Bronchial epithelial cell (primary cell): Measurements from ENCODE around the gene ANKRD13D. TPM values are rescaled to one million over a fixed set of nuclear protein-coding genes. Genes with fewer than 3 reads are reported as not detected.

Experiments
- DNase-seq: peaks from one replicate; pipeline ENCODE4 v3.0.0-alpha.2; 2010; ENCODE audit warnings: low read depth
- FAIRE-seq: peaks from 2 replicates; lab custom pipeline; 2011; peaks lifted over from hg19 to GRCh38; lab: Jason Lieb, UNC
- H3K27me3 ChIP-seq: 2 replicates; pipeline ENCODE4 v1.5.1; 2011; ENCODE audit warnings: low read length; ENCODE audit not compliant: control insufficient read depth, insufficient read depth
- H3K36me3 ChIP-seq: 2 replicates; pipeline ENCODE4 v1.5.1; 2011; ENCODE audit warnings: low read length; ENCODE audit not compliant: control insufficient read depth, insufficient read depth
- H3K4me3 ChIP-seq: 2 replicates; pipeline ENCODE4 v1.5.1; 2011; ENCODE audit warnings: mild to moderate bottlenecking, low read depth, low read length, control low read depth
- CTCF ChIP-seq: IDR thresholded peaks from 2 replicates; pipeline ENCODE4 v1.5.1; 2011; ENCODE audit warnings: mild to moderate bottlenecking, moderate library complexity, low read length, control low read depth, inconsistent platforms; ENCODE audit not compliant: insufficient read depth, severe bottlenecking
- total RNA-seq: library from RNA; depleted of rRNA; stranded (reverse); fragments of >200 nt; gene quantifications from 2 replicates; pipeline ENCODE4 v1.2.1, GENCODE V29; 2014

The ANKRD13D gene
- total RNA-seq, 1 donor from 2014 or later: 22.4 TPM

GRCh38 chr11:67287355-67288197 is 1.5 kb upstream of the ANKRD13D start:
- no peaks in the 10 kb centered on the region for H3K27me3 ChIP-seq
- H3K36me3 ChIP-seq: peaks cover 38% of the 10 kb centered on the region
- no peak overlapping the region for H3K4me3 ChIP-seq
- no peak for TF ChIP-seq CTCF
- DNase-seq: no peak
- FAIRE-seq: peak; percentile 92

GRCh38 chr11:67288198-67288451 is 978 bp upstream of the ANKRD13D start:
- peak overlapping the region; percentile 80 for H3K4me3 ChIP-seq
- TF ChIP-seq CTCF: no peak
- DNase-seq: no peak
- H3K36me3 ChIP-seq: peaks cover 34% of the 10 kb centered on the region
- no peak for FAIRE-seq
- H3K27me3 ChIP-seq: no peaks in the 10 kb centered on the region

- no peak for FAIRE-seq
- TF ChIP-seq CTCF: no peak
- Histone ChIP-seq H3K4me3 (peak overlapping the region; percentile 80), H3K27me3 (no peaks in the 10 kb centered on the region), H3K36me3 (peaks cover 29% of the 10 kb centered on the region)
- peak; percentile 77 for DNase-seq
Observed at GRCh38 chr11:67288452-67289225, 464 bp upstream of the ANKRD13D start.

- Histone ChIP-seq H3K4me3 (peak overlapping the region; percentile 80), H3K36me3 (peaks cover 24% of the 10 kb centered on the region), H3K27me3 (no peaks in the 10 kb centered on the region)
- TF ChIP-seq CTCF: no peak
- no peak for DNase-seq
- FAIRE-seq: no peak
Observed at GRCh38 chr11:67289651-67290479, 762 bp downstream of the ANKRD13D start.

- no peak for TF ChIP-seq CTCF
- FAIRE-seq (no peak), DNase-seq (no peak)
- H3K36me3 ChIP-seq: peaks cover 21% of the 10 kb centered on the region
- no peaks in the 10 kb centered on the region for H3K27me3 ChIP-seq
- no peak overlapping the region for H3K4me3 ChIP-seq
Observed at GRCh38 chr11:67290801-67291200, 1.7 kb downstream of the ANKRD13D start.
